K562 (cell line): ENCODE results near the gene SLC9A3. TPM values are rescaled to one million over a fixed set of nuclear protein-coding genes. Genes with fewer than 3 reads are reported as not detected.

ENCODE experiments used
- ATAC-seq: fragments of 200-7000 bp; cut with Tn5 transposase; 3 replicates; pipeline ENCODE4 v1.9.1; 2020; ENCODE audit warnings: moderate library complexity
- BruUV-seq: library from RNA; stranded (reverse); fragments of 400-500 nt; replicated peaks from 2 replicates; lab custom pipeline; 2021; lab: Mats Ljungman, UMichigan
- CTCF ChIA-PET: fragments of 300-600 bp; formaldehyde crosslinking; extraction: SDS; loops from one replicate; lab custom pipeline; 2021; ENCODE audit warnings: low intra/inter-chr PET ratio; lab: Yijun Ruan, JAX
- POLR2A ChIA-PET: fragments of 300-600, 350-650 bp; sonication (Branson Sonifier 250); formaldehyde crosslinking; extraction: SDS; loops from one replicate; lab custom pipeline; 2021; ENCODE audit warnings: antibody characterized with exemption, inconsistent platforms; lab: Yijun Ruan, JAX
- DNase-seq, 4 experiments: peaks; one replicate each; pipeline versions ENCODE4 v3.0.0 to v3.0.0-alpha.2; 2011 to 2018; ENCODE audit warnings: low spot score in 3 of 4, mixed read lengths in 3 of 4; ENCODE audit errors: extremely low read depth in 1 of 4
- FAIRE-seq: peaks from 2 replicates; lab custom pipeline; 2011; peaks lifted over from hg19 to GRCh38; lab: Jason Lieb, UNC
- H2AFZ ChIP-seq: 2 replicates; pipeline ENCODE4 v1.6.0; 2011; ENCODE audit warnings: low read depth, low read length, control low read depth, inconsistent platforms
- H3K27ac ChIP-seq: fragments of 200-600 bp; 3 replicates; pipeline ENCODE4 v1.8.0; 2011; ENCODE audit warnings: low read depth, mild to moderate bottlenecking, control low read depth, inconsistent platforms, low read length, moderate library complexity, mixed read lengths; ENCODE audit errors: extremely low read depth
- H3K27me3 ChIP-seq, 2 experiments: fragments of 300-600 bp in 1 of 2; 2 replicates in 1 of 2; 3 replicates in 1 of 2; pipeline versions ENCODE4 v1.6.0 to v1.8.0; 2011; ENCODE audit warnings: inconsistent platforms in 2 of 2, low read length in 2 of 2, mild to moderate bottlenecking in 1 of 2, mixed read lengths in 1 of 2, moderate library complexity in 1 of 2; ENCODE audit not compliant: control insufficient read depth in 2 of 2, insufficient read depth in 2 of 2
- H3K36me3 ChIP-seq: fragments of 300-600 bp; 3 replicates; pipeline ENCODE4 v1.8.0; 2011; ENCODE audit warnings: mild to moderate bottlenecking, low read length, inconsistent platforms; ENCODE audit not compliant: control insufficient read depth, insufficient read depth
- H3K4me1 ChIP-seq, 2 experiments: fragments of 200-600 bp in 1 of 2; replicated peaks in 1 of 2; 2 replicates in 1 of 2; 3 replicates in 1 of 2; pipeline versions ENCODE4 v1.5.1 to v1.8.0; 2011; ENCODE audit warnings: inconsistent platforms in 2 of 2, low read length in 2 of 2, mild to moderate bottlenecking in 1 of 2, mixed read lengths in 1 of 2, moderate library complexity in 1 of 2; ENCODE audit not compliant: control insufficient read depth in 2 of 2, insufficient read depth in 2 of 2
- H3K4me2 ChIP-seq: 2 replicates; pipeline ENCODE4 v1.6.1; 2011; ENCODE audit warnings: low read length, control low read depth, inconsistent platforms, mixed read lengths; ENCODE audit not compliant: insufficient read depth
- H3K4me3 ChIP-seq: fragments of 200-600 bp; sonication (generic), shearing (Covaris generic); 2 replicates; pipeline ENCODE4 v1.5.1; 2016; ENCODE audit warnings: control low read depth, inconsistent platforms
- H3K79me2 ChIP-seq: fragments of 200-600 bp; 3 replicates; pipeline ENCODE4 v1.8.0; 2011; ENCODE audit warnings: low read length, inconsistent platforms; ENCODE audit not compliant: control insufficient read depth, insufficient read depth
- H3K9ac ChIP-seq, 2 experiments: 2 replicates each; pipeline versions ENCODE4 v1.6.0 to v1.6.1; 2011; ENCODE audit warnings: low read depth in 2 of 2, low read length in 2 of 2, control low read depth in 1 of 2, inconsistent platforms in 1 of 2, mild to moderate bottlenecking in 1 of 2, mixed read lengths in 1 of 2; ENCODE audit not compliant: insufficient read depth in 1 of 2
- H3K9me1 ChIP-seq: one replicate; pipeline ENCODE4 v1.6.0; 2011; ENCODE audit warnings: inconsistent platforms, mild to moderate bottlenecking, low read length, moderate library complexity; ENCODE audit not compliant: control insufficient read depth, insufficient read depth
- H3K9me3 ChIP-seq: replicated peaks from 2 replicates; pipeline ENCODE4 v1.5.1; 2011; ENCODE audit warnings: low read depth, low read length, inconsistent platforms; ENCODE audit not compliant: control insufficient read depth, insufficient read depth
- H4K20me1 ChIP-seq: replicated peaks from 2 replicates; pipeline ENCODE4 v1.6.1; 2011; ENCODE audit warnings: low read length, inconsistent platforms, mixed read lengths; ENCODE audit not compliant: control insufficient read depth, insufficient read depth
- CBFA2T3 ChIP-seq: fragments of 450-650 bp; IDR thresholded peaks from 2 replicates; pipeline ENCODE4 v1.6.1; 2017
- HMBOX1 ChIP-seq: sonication (generic); IDR thresholded peaks from 2 replicates; pipeline ENCODE4 v1.6.1; 2016
- MTA2 ChIP-seq: fragments of 450-650 bp; IDR thresholded peaks from 2 replicates; pipeline ENCODE4 v1.6.1; 2016; ENCODE audit warnings: low read depth
- NR1H2 ChIP-seq: sonication (generic); formaldehyde crosslinking; IDR thresholded peaks from 2 replicates; pipeline ENCODE4 v1.4.0; 2020; ENCODE audit warnings: mild to moderate bottlenecking, missing genetic modification reagents
- NUFIP1 ChIP-seq: fragments of 450-650 bp; IDR thresholded peaks from 2 replicates; pipeline ENCODE4 v1.6.1; 2018; ENCODE audit not compliant: partially characterized antibody
- RBM15 ChIP-seq: fragments of 200-400 bp; formaldehyde crosslinking; IDR thresholded peaks from 2 replicates; pipeline ENCODE4 v1.6.1; 2018; ENCODE audit warnings: mild to moderate bottlenecking, low read length, moderate library complexity; ENCODE audit not compliant: insufficient read depth
- SP1 ChIP-seq: sonication (generic); formaldehyde crosslinking; IDR thresholded peaks from 2 replicates; pipeline ENCODE4 v1.8.1; 2022; ENCODE audit warnings: mild to moderate bottlenecking, missing genetic modification reagents
- STAG1 ChIP-seq: sonication (generic); formaldehyde crosslinking; IDR thresholded peaks from 2 replicates; pipeline ENCODE4 v1.5.0; 2020; ENCODE audit warnings: missing genetic modification reagents, borderline replicate concordance
- ZNF146 ChIP-seq: IDR thresholded peaks from one replicate; pipeline ENCODE4 v1.6.1; 2018; ENCODE audit warnings: missing compliant biosample characterization; ENCODE audit not compliant: unreplicated experiment
- ZNF23 ChIP-seq: fragments of 250-450 bp; sonication (Bioruptor Pico); IDR thresholded peaks from 2 replicates; pipeline ENCODE4 v1.4.0; 2020; ENCODE audit warnings: mild to moderate bottlenecking
- ZNF436 ChIP-seq: fragments of 250-450, 450-650 bp; sonication (Bioruptor Pico); formaldehyde crosslinking; IDR thresholded peaks from 2 replicates; pipeline ENCODE4 v1.7.0; 2020; ENCODE audit warnings: mild to moderate bottlenecking
- ZNF668 ChIP-seq: fragments of 250-450 bp; sonication (Bioruptor Pico); IDR thresholded peaks from 2 replicates; pipeline ENCODE4 v1.8.0; 2022; ENCODE audit warnings: mild to moderate bottlenecking, inconsistent platforms
- WGBS: fragments of 100-300 bp; shearing (Covaris generic); methylation state at CpG from one replicate; pipeline ENCODE4 v1.1.6; 2016; ENCODE audit warnings: low coverage, mixed read lengths; ENCODE audit not compliant: insufficient coverage; ENCODE audit errors: missing lambda C conversion rate; 5-methylcytosine and 5-hydroxymethylcytosine counted together
- in situ Hi-C: fragments of 300-500 bp; cut with MboI; formaldehyde crosslinking; loops from 4 replicates; pipeline ENCODE4 v1.15.0; 2018; ENCODE audit warnings: inconsistent platforms, mixed read lengths
- intact Hi-C: fragments of 100-400 bp; cut with micrococcal nuclease; formaldehyde crosslinking; loops from 2 replicates; pipeline ENCODE4 v1.14.2; 2022
- polyA plus RNA-seq, 8 experiments: library from polyadenylated mRNA; depleted of rRNA in 4 of 8; stranded (reverse) in 5 of 8; unstranded in 3 of 8; fragments of >200 nt; fragmentation: Nextera tagmentation in 2 of 8; fragmentation: Illumina TruSeq in 1 of 8; extraction: Ambion mirVana in 2 of 8; extraction: Trizol in 1 of 8; gene quantifications; 2 replicates each; pipeline versions ENCODE4 v1.2.1 to v1.2.3, GENCODE V29; 2011 to 2014; ENCODE audit warnings: inconsistent platforms in 1 of 8, missing spikeins in 1 of 8
- total RNA-seq, 7 experiments: library from RNA; depleted of rRNA in 6 of 7; stranded (reverse); fragments of >200 nt in 6 of 7; fragmentation: Illumina TruSeq in 2 of 7; extraction: Trizol in 2 of 7; gene quantifications; 2 replicates each; pipeline versions ENCODE4 v1.2.1 to v1.2.3, GENCODE V29; 2011 to 2021; ENCODE audit warnings: low replicate concordance in 1 of 7

Gene SLC9A3
- total and polyA plus RNA-seq, 9 of the 15 experiments (the other 6 are each of a cell fraction or from before 2014, with no cell fraction given): 1.5 to 5.8 (median 3.7) TPM; not detected in 2

- DNase-seq (no peak), ATAC-seq (no peak), FAIRE-seq (no peak)
- WGBS: 95% methylated on average over 17 of the region's 17 CpGs
- POLR2A ChIA-PET: no interaction called here
- Histone ChIP-seq H3K9ac (no peak overlapping the region), H4K20me1 (no peaks in the 10 kb centered on the region), H3K4me2 (no peak overlapping the region), H3K79me2 (peaks cover 7% of the 10 kb centered on the region; the same call in 1 of the 3 replicates), H3K27me3 (no peaks in the 10 kb centered on the region), H3K9me3 (peaks cover 8% of the 10 kb centered on the region), H3K36me3 (peaks cover 87% of the 10 kb centered on the region), H3K4me3 (no peak overlapping the region), H3K27ac (no peak overlapping the region), H2AFZ (no peak overlapping the region), H3K4me1 (0 out of 5 replicates have a peak, but pooled peaks cover 0 to 3% of the 10 kb centered on the region in 2 experiments), H3K9me1 (no peaks in the 10 kb centered on the region)
- intact Hi-C loops (no loop called here), in situ Hi-C loops (no loop called here)
- CTCF ChIA-PET: no interaction called here
- TF ChIP-seq NUFIP1 (no peak), MTA2 (no peak), ZNF146 (no peak), CBFA2T3 (no peak), SP1 (CRISPR knock-in tag) (no peak), RBM15 (no peak), ZNF23 (CRISPR knock-in tag) (no peak), HMBOX1 (no peak), STAG1 (no peak), NR1H2 (CRISPR knock-in tag) (no peak), ZNF436 (no peak), ZNF668 (no peak)
- BruUV-seq: no TSS peak
Measured at GRCh38 chr5:452978-453710, 71.1 kb downstream of the SLC9A3 start.
